K562 (cell line): ENCODE data around the gene SH3TC2. TPM values are rescaled to one million over a fixed set of nuclear protein-coding genes. Genes with fewer than 3 reads are reported as not detected.

Experiments
- ATAC-seq: fragments of 200-7000 bp; cut with Tn5 transposase; 3 replicates; pipeline ENCODE4 v1.9.1; 2020; ENCODE audit warnings: moderate library complexity
- BruUV-seq: library from RNA; stranded (reverse); fragments of 400-500 nt; replicated peaks from 2 replicates; lab custom pipeline; 2021; lab: Mats Ljungman, UMichigan
- CTCF ChIA-PET: fragments of 300-600 bp; formaldehyde crosslinking; extraction: SDS; loops from one replicate; lab custom pipeline; 2021; ENCODE audit warnings: low intra/inter-chr PET ratio; lab: Yijun Ruan, JAX
- POLR2A ChIA-PET: fragments of 300-600, 350-650 bp; sonication (Branson Sonifier 250); formaldehyde crosslinking; extraction: SDS; loops from one replicate; lab custom pipeline; 2021; ENCODE audit warnings: antibody characterized with exemption, inconsistent platforms; lab: Yijun Ruan, JAX
- DNase-seq, 4 experiments: peaks; one replicate each; pipeline versions ENCODE4 v3.0.0 to v3.0.0-alpha.2; 2011 to 2018; ENCODE audit warnings: low spot score in 3 of 4, mixed read lengths in 3 of 4; ENCODE audit errors: extremely low read depth in 1 of 4
- FAIRE-seq: peaks from 2 replicates; lab custom pipeline; 2011; peaks lifted over from hg19 to GRCh38; lab: Jason Lieb, UNC
- H2AFZ ChIP-seq: 2 replicates; pipeline ENCODE4 v1.6.0; 2011; ENCODE audit warnings: low read depth, low read length, control low read depth, inconsistent platforms
- H3K27ac ChIP-seq: fragments of 200-600 bp; 3 replicates; pipeline ENCODE4 v1.8.0; 2011; ENCODE audit warnings: low read depth, mild to moderate bottlenecking, control low read depth, inconsistent platforms, low read length, moderate library complexity, mixed read lengths; ENCODE audit errors: extremely low read depth
- H3K27me3 ChIP-seq, 2 experiments: fragments of 300-600 bp in 1 of 2; 2 replicates in 1 of 2; 3 replicates in 1 of 2; pipeline versions ENCODE4 v1.6.0 to v1.8.0; 2011; ENCODE audit warnings: inconsistent platforms in 2 of 2, low read length in 2 of 2, mild to moderate bottlenecking in 1 of 2, mixed read lengths in 1 of 2, moderate library complexity in 1 of 2; ENCODE audit not compliant: control insufficient read depth in 2 of 2, insufficient read depth in 2 of 2
- H3K36me3 ChIP-seq: fragments of 300-600 bp; 3 replicates; pipeline ENCODE4 v1.8.0; 2011; ENCODE audit warnings: mild to moderate bottlenecking, low read length, inconsistent platforms; ENCODE audit not compliant: control insufficient read depth, insufficient read depth
- H3K4me1 ChIP-seq, 2 experiments: fragments of 200-600 bp in 1 of 2; replicated peaks in 1 of 2; 2 replicates in 1 of 2; 3 replicates in 1 of 2; pipeline versions ENCODE4 v1.5.1 to v1.8.0; 2011; ENCODE audit warnings: inconsistent platforms in 2 of 2, low read length in 2 of 2, mild to moderate bottlenecking in 1 of 2, mixed read lengths in 1 of 2, moderate library complexity in 1 of 2; ENCODE audit not compliant: control insufficient read depth in 2 of 2, insufficient read depth in 2 of 2
- H3K4me2 ChIP-seq: 2 replicates; pipeline ENCODE4 v1.6.1; 2011; ENCODE audit warnings: low read length, control low read depth, inconsistent platforms, mixed read lengths; ENCODE audit not compliant: insufficient read depth
- H3K4me3 ChIP-seq: fragments of 200-600 bp; sonication (generic), shearing (Covaris generic); 2 replicates; pipeline ENCODE4 v1.5.1; 2016; ENCODE audit warnings: control low read depth, inconsistent platforms
- H3K79me2 ChIP-seq: fragments of 200-600 bp; 3 replicates; pipeline ENCODE4 v1.8.0; 2011; ENCODE audit warnings: low read length, inconsistent platforms; ENCODE audit not compliant: control insufficient read depth, insufficient read depth
- H3K9ac ChIP-seq, 2 experiments: 2 replicates each; pipeline versions ENCODE4 v1.6.0 to v1.6.1; 2011; ENCODE audit warnings: low read depth in 2 of 2, low read length in 2 of 2, control low read depth in 1 of 2, inconsistent platforms in 1 of 2, mild to moderate bottlenecking in 1 of 2, mixed read lengths in 1 of 2; ENCODE audit not compliant: insufficient read depth in 1 of 2
- H3K9me1 ChIP-seq: one replicate; pipeline ENCODE4 v1.6.0; 2011; ENCODE audit warnings: inconsistent platforms, mild to moderate bottlenecking, low read length, moderate library complexity; ENCODE audit not compliant: control insufficient read depth, insufficient read depth
- H3K9me3 ChIP-seq: replicated peaks from 2 replicates; pipeline ENCODE4 v1.5.1; 2011; ENCODE audit warnings: low read depth, low read length, inconsistent platforms; ENCODE audit not compliant: control insufficient read depth, insufficient read depth
- H4K20me1 ChIP-seq: replicated peaks from 2 replicates; pipeline ENCODE4 v1.6.1; 2011; ENCODE audit warnings: low read length, inconsistent platforms, mixed read lengths; ENCODE audit not compliant: control insufficient read depth, insufficient read depth
- GTF2F1 ChIP-seq: IDR thresholded peaks from 2 replicates; pipeline ENCODE4 v1.6.1; 2011; ENCODE audit warnings: low read depth, low read length, improper control_type of control experiment
- MAFF ChIP-seq: IDR thresholded peaks from 2 replicates; pipeline ENCODE4 v1.6.1; 2012; ENCODE audit warnings: low read length, improper control_type of control experiment
- MYNN ChIP-seq, 2 experiments: sonication (generic); formaldehyde crosslinking in 1 of 2; IDR thresholded peaks; 2 replicates each; pipeline versions ENCODE4 v1.5.0 to v1.6.1; 2016 to 2020; ENCODE audit warnings: antibody characterized with exemption in 1 of 2, missing genetic modification reagents in 1 of 2
- NONO ChIP-seq, 2 experiments: fragments of 200-400 bp in 1 of 2; fragments of 450-650 bp in 1 of 2; formaldehyde crosslinking in 1 of 2; IDR thresholded peaks; 2 replicates each; pipeline ENCODE4 v1.6.1; 2017; ENCODE audit warnings: low read depth in 2 of 2, mild to moderate bottlenecking in 2 of 2, moderate library complexity in 2 of 2, low read length in 1 of 2
- PTBP1 ChIP-seq: fragments of 200-400 bp; formaldehyde crosslinking; IDR thresholded peaks from 2 replicates; pipeline ENCODE4 v1.6.1; 2017; ENCODE audit warnings: low read depth, low read length
- PURB ChIP-seq: sonication (generic); formaldehyde crosslinking; IDR thresholded peaks from 2 replicates; pipeline ENCODE4 v1.9.0; 2021; ENCODE audit warnings: low read depth, mild to moderate bottlenecking, missing genetic modification reagents
- ZC3H11A ChIP-seq: IDR thresholded peaks from 2 replicates; pipeline ENCODE4 v1.6.1; 2012; ENCODE audit warnings: low read depth, low read length, improper control_type of control experiment
- ZNF766 ChIP-seq: fragments of 200-800 bp; sonication (Bioruptor generic); conservative IDR thresholded peaks from 2 replicates; pipeline ENCODE4 v1.6.1; 2016; ENCODE audit warnings: missing genetic modification characterization, missing compliant biosample characterization
- WGBS: fragments of 100-300 bp; shearing (Covaris generic); methylation state at CpG from one replicate; pipeline ENCODE4 v1.1.6; 2016; ENCODE audit warnings: low coverage, mixed read lengths; ENCODE audit not compliant: insufficient coverage; ENCODE audit errors: missing lambda C conversion rate; 5-methylcytosine and 5-hydroxymethylcytosine counted together
- in situ Hi-C: fragments of 300-500 bp; cut with MboI; formaldehyde crosslinking; loops from 4 replicates; pipeline ENCODE4 v1.15.0; 2018; ENCODE audit warnings: inconsistent platforms, mixed read lengths
- intact Hi-C: fragments of 100-400 bp; cut with micrococcal nuclease; formaldehyde crosslinking; loops from 2 replicates; pipeline ENCODE4 v1.14.2; 2022
- polyA plus RNA-seq, 8 experiments: library from polyadenylated mRNA; depleted of rRNA in 4 of 8; stranded (reverse) in 5 of 8; unstranded in 3 of 8; fragments of >200 nt; fragmentation: Nextera tagmentation in 2 of 8; fragmentation: Illumina TruSeq in 1 of 8; extraction: Ambion mirVana in 2 of 8; extraction: Trizol in 1 of 8; gene quantifications; 2 replicates each; pipeline versions ENCODE4 v1.2.1 to v1.2.3, GENCODE V29; 2011 to 2014; ENCODE audit warnings: inconsistent platforms in 1 of 8, missing spikeins in 1 of 8
- total RNA-seq, 7 experiments: library from RNA; depleted of rRNA in 6 of 7; stranded (reverse); fragments of >200 nt in 6 of 7; fragmentation: Illumina TruSeq in 2 of 7; extraction: Trizol in 2 of 7; gene quantifications; 2 replicates each; pipeline versions ENCODE4 v1.2.1 to v1.2.3, GENCODE V29; 2011 to 2021; ENCODE audit warnings: low replicate concordance in 1 of 7
- TF ChIP-seq, protein P1 (sequence below): sonication (generic); formaldehyde crosslinking; IDR thresholded peaks from 2 replicates; pipeline ENCODE4 v1.8.0; 2023; ENCODE audit warnings: mild to moderate bottlenecking, missing genetic modification reagents
- TF ChIP-seq, protein P2 (sequence below), 2 experiments: fragments of 450-650 bp; IDR thresholded peaks; 2 replicates each; pipeline ENCODE4 v1.6.1; 2016

Gene SH3TC2
- total and polyA plus RNA-seq, 9 of the 15 experiments (the other 6 are each of a cell fraction or from before 2014, with no cell fraction given): 0.03 to 0.80 (median 0.55) TPM; not detected in 1

DNA sequence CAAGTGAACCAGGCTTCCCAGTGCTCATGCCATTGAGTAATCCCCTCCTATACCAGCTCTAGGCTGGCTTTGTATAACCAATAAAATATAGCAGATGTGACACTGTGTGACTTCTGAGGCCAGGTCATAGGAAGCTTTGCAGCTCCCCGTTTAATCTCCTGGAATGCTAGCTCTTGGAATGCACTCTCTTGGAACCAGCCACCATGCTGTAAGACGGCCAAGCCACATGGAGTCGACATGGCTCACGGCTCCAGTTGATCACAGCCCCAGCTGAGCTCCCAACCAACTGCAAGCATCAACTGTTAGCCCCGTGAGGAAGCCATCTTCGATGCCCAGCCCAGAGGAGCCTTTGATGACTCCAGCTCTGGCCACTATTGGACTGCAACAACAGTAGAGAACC, 74.5 kb downstream of the SH3TC2 start:
- FAIRE-seq: no peak
- CTCF ChIA-PET: no interaction called here
- in situ Hi-C loops: no loop called here
- no peak for ATAC-seq
- Histone ChIP-seq H4K20me1 (no peaks in the 10 kb centered on the region), H3K36me3 (no peaks in the 10 kb centered on the region), H3K4me1 (no peaks in the 10 kb centered on the region), H3K4me2 (no peak overlapping the region), H3K79me2 (no peaks in the 10 kb centered on the region), H3K27me3 (0 out of 5 replicates have a peak, but pooled peaks cover 0 to 4% of the 10 kb centered on the region in 2 experiments), H3K9me3 (no peaks in the 10 kb centered on the region), H3K27ac (no peak overlapping the region), H3K9me1 (no peaks in the 10 kb centered on the region), H2AFZ (no peak overlapping the region), H3K4me3 (no peak overlapping the region), H3K9ac (no peak overlapping the region)
- POLR2A ChIA-PET: interaction anchor here (0.7 to 1.0 kb wide), 2 partner anchors 8 to 22 kb away, joined by 4 read pairs; no protein-coding TSS in a partner anchor
- DNase-seq: no peak
- 0% methylated on average over 6 of the region's 6 CpGs for WGBS
- TF ChIP-seq MAFF: no peak
- no peak for TF ChIP-seq ZC3H11A
- TF ChIP-seq, protein P1, sequence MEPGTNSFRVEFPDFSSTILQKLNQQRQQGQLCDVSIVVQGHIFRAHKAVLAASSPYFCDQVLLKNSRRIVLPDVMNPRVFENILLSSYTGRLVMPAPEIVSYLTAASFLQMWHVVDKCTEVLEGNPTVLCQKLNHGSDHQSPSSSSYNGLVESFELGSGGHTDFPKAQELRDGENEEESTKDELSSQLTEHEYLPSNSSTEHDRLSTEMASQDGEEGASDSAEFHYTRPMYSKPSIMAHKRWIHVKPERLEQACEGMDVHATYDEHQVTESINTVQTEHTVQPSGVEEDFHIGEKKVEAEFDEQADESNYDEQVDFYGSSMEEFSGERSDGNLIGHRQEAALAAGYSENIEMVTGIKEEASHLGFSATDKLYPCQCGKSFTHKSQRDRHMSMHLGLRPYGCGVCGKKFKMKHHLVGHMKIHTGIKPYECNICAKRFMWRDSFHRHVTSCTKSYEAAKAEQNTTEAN: no peak
- no peak for TF ChIP-seq PURB (CRISPR knock-in tag)
- no peak for TF ChIP-seq PTBP1
- TF ChIP-seq NONO (IDR thresholded peaks at IDR 0.05; ENCODE audit: low read depth in 2 of 2, low read length in 1 of 2): no peak
- no peak for TF ChIP-seq MYNN (IDR thresholded peaks at IDR 0.05)
- TF ChIP-seq MYNN (CRISPR knock-in tag; IDR thresholded peaks at IDR 0.05): no peak
- TF ChIP-seq ZNF766 (CRISPR knock-in tag): no peak
- TF ChIP-seq GTF2F1: no peak
- TF ChIP-seq, protein P2, sequence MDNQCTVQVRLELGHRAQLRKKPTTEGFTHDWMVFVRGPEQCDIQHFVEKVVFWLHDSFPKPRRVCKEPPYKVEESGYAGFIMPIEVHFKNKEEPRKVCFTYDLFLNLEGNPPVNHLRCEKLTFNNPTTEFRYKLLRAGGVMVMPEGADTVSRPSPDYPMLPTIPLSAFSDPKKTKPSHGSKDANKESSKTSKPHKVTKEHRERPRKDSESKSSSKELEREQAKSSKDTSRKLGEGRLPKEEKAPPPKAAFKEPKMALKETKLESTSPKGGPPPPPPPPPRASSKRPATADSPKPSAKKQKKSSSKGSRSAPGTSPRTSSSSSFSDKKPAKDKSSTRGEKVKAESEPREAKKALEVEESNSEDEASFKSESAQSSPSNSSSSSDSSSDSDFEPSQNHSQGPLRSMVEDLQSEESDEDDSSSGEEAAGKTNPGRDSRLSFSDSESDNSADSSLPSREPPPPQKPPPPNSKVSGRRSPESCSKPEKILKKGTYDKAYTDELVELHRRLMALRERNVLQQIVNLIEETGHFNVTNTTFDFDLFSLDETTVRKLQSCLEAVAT (IDR thresholded peaks at IDR 0.05): no peak
- intact Hi-C loops: no loop called here
- no TSS peak for BruUV-seq
